Femur (tissue), 1 donor: Measurements from ENCODE around the gene PAX7.

ENCODE experiments used
- DNase-seq: peaks from one replicate; pipeline ENCODE4 v3.0.0-alpha.2; 2017

Gene PAX7

GRCh38 chr1:18642278-18643095 lies 11.8 kb downstream of the PAX7 start:
- no peak for DNase-seq

DNA sequence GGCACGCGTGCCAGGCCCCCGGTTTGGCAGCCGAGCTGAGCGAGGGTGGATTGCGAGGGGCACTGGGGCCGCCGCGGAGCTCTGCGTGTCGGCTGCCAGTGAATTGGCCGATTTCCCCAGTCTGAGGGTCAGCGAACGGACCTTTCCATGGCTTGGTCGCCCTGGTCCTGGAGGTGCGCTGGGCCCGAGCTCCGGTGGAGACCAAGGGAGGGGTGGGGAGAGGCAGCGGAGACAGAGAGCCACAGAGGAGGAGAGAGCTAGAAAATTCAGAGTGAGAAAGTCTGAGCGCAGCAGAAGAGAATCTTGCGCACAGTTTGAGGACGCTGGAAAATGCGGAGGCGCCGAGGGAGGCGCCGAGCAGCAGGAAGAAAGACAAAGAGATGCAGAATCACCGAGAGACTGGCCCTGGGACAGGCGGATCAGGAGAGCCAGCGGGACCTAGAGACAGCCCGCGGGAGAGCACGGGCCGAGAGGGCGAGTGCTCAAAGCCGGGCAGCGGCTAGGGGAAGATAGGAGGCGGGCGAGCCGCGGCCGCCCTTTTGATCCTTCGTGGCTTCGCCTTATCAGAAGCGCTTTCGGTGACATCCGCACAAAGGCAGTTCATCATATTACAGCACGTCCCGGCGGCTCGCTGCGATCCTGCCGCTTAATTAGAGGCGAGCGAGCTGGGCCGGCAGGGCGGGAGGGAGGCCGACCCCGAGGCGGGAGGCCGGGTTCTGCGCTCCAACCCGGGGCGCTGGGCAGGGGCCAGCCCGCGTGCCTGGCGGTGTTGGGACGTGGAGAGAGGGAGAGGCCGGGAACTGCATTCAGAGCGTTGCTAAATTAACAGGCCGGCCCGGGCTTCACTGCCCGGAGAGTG lies 12.7 kb downstream of the PAX7 start:
- DNase-seq, result no peak

- DNase-seq, result no peak
These were observed 13.4 kb downstream of the PAX7 start for GRCh38 chr1:18644013-18644399.

GRCh38 chr1:18644446-18644845 lies 13.8 kb downstream of the PAX7 start:
- no peak for DNase-seq

GRCh38 chr1:18644973-18645746 lies 14.5 kb downstream of the PAX7 start:
- no peak for DNase-seq

DNA sequence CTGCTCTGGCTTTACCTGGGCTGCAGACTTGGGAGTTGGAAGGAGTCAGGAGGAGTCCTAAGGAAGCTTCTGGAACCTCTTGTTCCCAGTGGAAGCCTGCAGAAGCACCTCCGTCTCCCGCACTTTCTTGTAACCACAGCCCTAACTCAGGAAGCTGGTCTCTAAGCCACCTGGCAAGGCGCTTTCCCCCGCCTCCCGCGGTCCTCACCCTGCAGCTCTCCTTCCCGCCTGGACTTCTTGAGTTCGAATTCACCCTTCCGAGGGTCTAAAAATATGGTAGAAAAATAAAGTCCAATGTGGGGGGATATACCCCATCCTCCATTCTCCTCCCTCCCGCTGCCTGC lies 15.1 kb downstream of the PAX7 start:
- no peak for DNase-seq

- no peak for DNase-seq
These were observed 15.6 kb downstream of the PAX7 start for GRCh38 chr1:18646091-18646785.

GRCh38 chr1:18646786-18647410 lies 16.3 kb downstream of the PAX7 start:
- no peak for DNase-seq

DNA sequence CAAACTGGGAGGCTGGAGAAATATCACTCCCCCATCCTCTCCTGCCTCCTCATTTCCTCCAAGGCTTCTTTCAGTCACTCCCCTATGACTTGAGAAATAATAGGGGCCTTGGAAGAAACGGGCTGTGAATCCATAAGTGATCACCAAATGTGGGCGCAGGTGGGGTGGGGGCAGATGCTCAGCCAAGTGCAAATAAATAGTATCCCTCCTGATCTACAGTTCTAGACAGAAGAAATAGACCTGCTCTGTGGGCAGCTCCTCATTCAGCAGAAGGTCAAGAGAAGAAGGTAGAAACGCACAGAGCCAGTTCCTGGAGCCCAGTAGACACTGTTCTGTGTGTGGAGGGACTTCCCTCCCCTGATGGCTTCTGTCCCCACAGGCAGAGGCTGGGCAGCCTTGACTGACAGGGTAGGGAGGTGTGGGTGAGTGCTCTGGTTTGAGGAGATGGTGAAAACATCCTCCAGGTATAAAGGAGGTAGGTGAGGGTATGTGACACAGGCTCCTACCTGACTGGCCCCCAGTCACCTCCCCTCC lies 17.1 kb downstream of the PAX7 start:
- no peak for DNase-seq

GRCh38 chr1:18649693-18650370 lies 19.2 kb downstream of the PAX7 start:
- DNase-seq, result no peak

GRCh38 chr1:18651713-18652112 lies 21.1 kb downstream of the PAX7 start:
- no peak for DNase-seq

GRCh38 chr1:18652791-18653190 lies 22.1 kb downstream of the PAX7 start:
- DNase-seq, result no peak

DNA sequence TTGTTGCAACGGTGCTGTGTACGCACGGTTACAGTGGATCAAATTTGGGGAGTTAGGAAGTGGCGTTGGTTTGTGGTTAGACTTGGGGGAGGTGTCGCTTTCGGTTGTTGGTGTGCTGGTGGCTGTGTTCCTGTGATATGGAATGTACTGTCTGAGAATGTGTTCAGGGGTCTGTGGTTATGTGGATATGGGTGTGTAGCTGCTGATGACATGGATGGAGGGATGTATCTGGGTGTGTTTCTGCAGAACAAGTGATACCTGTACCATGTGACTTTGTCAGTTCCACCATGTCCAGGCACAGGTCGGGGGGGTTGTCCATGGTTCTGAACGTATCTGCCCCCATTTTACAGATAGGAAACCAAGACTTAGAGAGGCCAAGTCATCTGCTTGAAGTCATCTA lies 22.7 kb downstream of the PAX7 start:
- DNase-seq, result no peak

DNA sequence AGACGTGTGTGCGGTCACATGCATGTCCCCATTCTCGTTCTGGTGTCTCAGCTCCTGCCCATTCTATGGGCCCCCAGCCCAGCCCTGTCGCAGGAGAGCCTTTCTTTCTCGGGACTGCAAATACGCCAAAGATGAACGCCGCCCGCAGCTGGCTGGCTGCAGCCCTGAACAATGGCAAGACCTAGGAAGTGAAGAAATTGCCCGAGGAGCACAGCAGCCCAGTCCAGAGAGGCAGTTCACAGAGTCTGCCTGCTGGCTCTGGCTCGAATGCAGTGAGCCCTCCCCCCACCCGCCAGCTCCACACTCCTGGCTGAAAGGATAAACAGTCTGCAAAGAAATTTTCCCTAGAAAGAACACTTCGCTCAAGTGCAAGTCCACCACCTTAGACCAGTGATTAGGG lies 23.3 kb downstream of the PAX7 start:
- no peak for DNase-seq

DNA sequence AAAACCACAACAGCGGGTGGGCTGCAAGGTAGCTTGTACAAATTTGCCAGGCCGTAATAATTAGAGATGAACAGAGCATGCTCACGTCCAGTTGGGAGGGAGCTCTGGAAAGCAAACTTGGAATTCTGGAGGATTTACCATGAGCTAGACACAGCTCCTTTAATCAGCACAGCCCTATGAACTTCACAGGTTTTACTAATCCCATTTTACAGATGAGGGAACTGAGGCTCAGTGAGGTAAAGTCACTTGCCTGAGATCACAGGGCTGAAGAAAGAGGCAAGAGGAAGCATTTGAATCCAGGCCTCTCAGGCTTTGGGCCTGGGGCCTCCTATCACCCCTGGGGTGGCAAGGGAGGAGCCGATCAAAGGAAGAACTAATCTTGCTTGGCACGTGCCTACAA lies 24.0 kb downstream of the PAX7 start:
- DNase-seq, result no peak

GRCh38 chr1:18657506-18658201 lies 27.0 kb downstream of the PAX7 start:
- no peak for DNase-seq

DNA sequence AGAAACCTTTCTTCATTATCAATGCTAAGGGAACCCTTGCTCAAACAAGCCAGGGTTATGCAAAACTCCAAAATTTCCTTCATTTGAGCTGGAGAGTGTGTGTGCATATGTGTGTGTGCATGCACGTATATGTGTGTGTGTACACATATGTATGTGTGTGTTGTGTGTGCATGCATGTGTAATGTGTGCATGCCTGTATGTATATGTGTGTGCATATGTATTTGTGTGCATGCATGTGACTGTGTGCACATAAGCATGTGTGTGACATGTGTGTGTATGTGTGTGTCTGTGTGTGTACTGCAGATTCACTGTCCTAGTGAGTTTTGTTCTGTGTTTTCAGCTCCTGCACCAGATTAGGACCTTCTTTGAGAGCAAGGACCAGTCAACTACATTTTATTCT lies 28.2 kb downstream of the PAX7 start:
- DNase-seq, result no peak

GRCh38 chr1:18661404-18662285 lies 31.0 kb downstream of the PAX7 start:
- DNase-seq, result no peak

- no peak for DNase-seq
These were observed 31.6 kb downstream of the PAX7 start for GRCh38 chr1:18662286-18662639.
